GM18498 (cell line): ENCODE results near the gene ATF1.
"Not testable (repeated sequence)": the region's sequence is repeated elsewhere in the genome, so short reads cannot be mapped to it uniquely, and the experiment has no call there.

ENCODE experiments used
- ATAC-seq: cut with Tn5 transposase; IDR thresholded peaks from one replicate; pipeline ENCODE4 v1.9.1; 2021; ENCODE audit warnings: mild to moderate bottlenecking, moderate library complexity; ENCODE audit not compliant: unreplicated experiment

ATF1 gene

GRCh38 chr12:50855218-50855617 lies 91.3 kb downstream of the ATF1 start:
- not testable (repeated sequence) for ATAC-seq

GRCh38 chr12:50855679-50856078 lies 91.8 kb downstream of the ATF1 start:
- not testable (repeated sequence) for ATAC-seq

- ATAC-seq, result no peak
These were observed 95.9 kb downstream of the ATF1 start for GRCh38 chr12:50859621-50860310.

GRCh38 chr12:50862316-50862715 lies 98.4 kb downstream of the ATF1 start:
- ATAC-seq, result no peak

GRCh38 chr12:50865266-50865665 lies 101.4 kb downstream of the ATF1 start:
- ATAC-seq, result no peak

- ATAC-seq, result not testable (repeated sequence)
These were observed 105.0 kb downstream of the ATF1 start for GRCh38 chr12:50868881-50869280.
